Fibroblast of skin of right biceps (primary cell): ENCODE results near the gene GDAP1L1.
A peak's percentile ranks its signal among the peaks of the same experiment; 100 is the strongest.

Source experiments
- DNase-seq: peaks from one replicate; pipeline ENCODE4 v3.0.0-alpha.2; 2013

Gene GDAP1L1

GRCh38 chr20:44247131-44247571 lies at the start of gene GDAP1L1:
TSS of gene GDAP1L1 (plus strand) at chr20:44247308. CDS start at chr20:44247335, 27 bp downstream.
- DNase-seq, result peak; percentile 31

GRCh38 chr20:44198872-44199271 lies 48.2 kb upstream of the GDAP1L1 start:
- DNase-seq, result no peak

GRCh38 chr20:44199877-44200276 lies 47.2 kb upstream of the GDAP1L1 start:
- no peak for DNase-seq

GRCh38 chr20:44200371-44200770 lies 46.7 kb upstream of the GDAP1L1 start:
- no peak for DNase-seq

- DNase-seq, result no peak
Observed at GRCh38 chr20:44200983-44201382, 46.1 kb upstream of the GDAP1L1 start.

- DNase-seq, result no peak
Observed at GRCh38 chr20:44203161-44203560, 43.9 kb upstream of the GDAP1L1 start.

- DNase-seq, result peak; percentile 93
Observed at GRCh38 chr20:44204156-44204831, 42.8 kb upstream of the GDAP1L1 start.

GRCh38 chr20:44204832-44205215 lies 42.3 kb upstream of the GDAP1L1 start:
- DNase-seq, result no peak

GRCh38 chr20:44206132-44206531 lies 41.0 kb upstream of the GDAP1L1 start:
- DNase-seq, result no peak

GRCh38 chr20:44207126-44207723 lies 39.9 kb upstream of the GDAP1L1 start:
- DNase-seq, result no peak

GRCh38 chr20:44208165-44208564 lies 38.9 kb upstream of the GDAP1L1 start:
- no peak for DNase-seq

- peak; percentile 35 for DNase-seq
Observed at GRCh38 chr20:44208770-44209169, 38.3 kb upstream of the GDAP1L1 start.

- DNase-seq, result peak; percentile 44
Observed at GRCh38 chr20:44209686-44210405, 37.3 kb upstream of the GDAP1L1 start.

- peak; percentile 98 for DNase-seq
Observed at GRCh38 chr20:44210406-44211176, 36.5 kb upstream of the GDAP1L1 start, which contains the start of gene OSER1. TSS of gene OSER1 (minus strand) at chr20:44210771. CDS start at chr20:44206957, 3,814 bp downstream.

GRCh38 chr20:44211177-44212039 lies 35.7 kb upstream of the GDAP1L1 start:
- DNase-seq, result peak; percentile 32

GRCh38 chr20:44212792-44213191 lies 34.3 kb upstream of the GDAP1L1 start:
- no peak for DNase-seq

GRCh38 chr20:44215125-44215524 lies 32.0 kb upstream of the GDAP1L1 start:
- peak; percentile 60 for DNase-seq

GRCh38 chr20:44217342-44218092 lies 29.6 kb upstream of the GDAP1L1 start:
- peak; percentile 64 for DNase-seq

- no peak for DNase-seq
Observed at GRCh38 chr20:44218446-44218845, 28.7 kb upstream of the GDAP1L1 start.

GRCh38 chr20:44219170-44219730 lies 27.9 kb upstream of the GDAP1L1 start:
- DNase-seq, result no peak

GRCh38 chr20:44219791-44220190 lies 27.3 kb upstream of the GDAP1L1 start:
- no peak for DNase-seq
